Kidney (tissue), 14 donors: ENCODE results near the gene DMRTB1. TPM values are rescaled to one million over a fixed set of nuclear protein-coding genes. Genes with fewer than 3 reads are reported as not detected.
A peak's percentile ranks its signal among the peaks of the same experiment; 100 is the strongest.

Experiments
- DNase-seq, 5 donors: peaks; one replicate each; pipeline ENCODE4 v3.0.0-alpha.2; 2013 to 2020
- FAIRE-seq: peaks from 2 replicates; lab custom pipeline; 2012; peaks lifted over from hg19 to GRCh38; lab: Jason Lieb, UNC
- H3K27ac ChIP-seq, 2 donors: one replicate each; pipeline ENCODE4 v1.7.0; 2013; ENCODE audit warnings: low read depth in 2 of 2, low read length in 2 of 2, inconsistent platforms in 1 of 2
- H3K27me3 ChIP-seq: one replicate; pipeline ENCODE4 v1.7.1; 2013; ENCODE audit warnings: low read length, inconsistent platforms; ENCODE audit not compliant: control insufficient read depth, insufficient read depth
- H3K36me3 ChIP-seq, 3 donors: one replicate each; pipeline versions ENCODE4 v1.7.0 to v1.7.1; 2013; ENCODE audit warnings: low read length in 3 of 3, control low read depth in 1 of 3, inconsistent platforms in 1 of 3; ENCODE audit not compliant: insufficient read depth in 3 of 3, control insufficient read depth in 2 of 3
- H3K4me1 ChIP-seq, 3 donors: one replicate each; pipeline versions ENCODE4 v1.7.0 to v1.7.1; 2013; ENCODE audit warnings: low read length in 3 of 3, inconsistent platforms in 1 of 3, low read depth in 1 of 3; ENCODE audit not compliant: control insufficient read depth in 2 of 3, insufficient read depth in 2 of 3
- H3K4me3 ChIP-seq, 3 donors: one replicate each; pipeline versions ENCODE4 v1.7.0 to v1.8.1; 2013; ENCODE audit warnings: low read length in 3 of 3, control low read depth in 1 of 3, inconsistent platforms in 1 of 3
- H3K9ac ChIP-seq, 3 donors: one replicate each; pipeline versions ENCODE4 v1.7.0 to v1.7.1; 2013; ENCODE audit warnings: low read length in 3 of 3, control low read depth in 1 of 3, inconsistent platforms in 1 of 3
- H3K9me3 ChIP-seq, 3 donors: one replicate each; pipeline versions ENCODE4 v1.7.0 to v1.7.1; 2013; ENCODE audit warnings: low read length in 3 of 3, control low read depth in 1 of 3, inconsistent platforms in 1 of 3; ENCODE audit not compliant: control insufficient read depth in 2 of 3, insufficient read depth in 1 of 3
- CTCF ChIP-seq: IDR thresholded peaks from 3 replicates; pipeline ENCODE4 v1.5.1; 2012; ENCODE audit warnings: mild to moderate bottlenecking, moderate library complexity, borderline replicate concordance; ENCODE audit not compliant: insufficient read depth; ENCODE audit errors: extremely low read depth
- intact Hi-C: fragments of 100-400 bp; cut with DNase I; formaldehyde crosslinking; loops from one replicate; pipeline ENCODE4 v1.11.1; 2022
- polyA plus RNA-seq: library from polyadenylated mRNA; stranded (reverse); fragments of 350-450 nt; fragmentation: Illumina TruSeq; extraction: RNeasy Lipid Tissue Mini Kit (QIAGEN cat#74804); gene quantifications from one replicate; pipeline ENCODE4 v1.2.3, GENCODE V29; 2014; ENCODE audit warnings: low read depth, low replicate concordance; ENCODE audit not compliant: insufficient read depth
- total RNA-seq: library from RNA; stranded (reverse); fragmentation: NEBNext Ultra II Directional; extraction: Animal tissue kit (Norgen Biotek cat#: 25700); gene quantifications from one replicate; pipeline ENCODE4 v1.2.1, GENCODE V29; 2021
- donor health status: control.
- donor health status: control.
- donor health status: control.
- donor health status: control.
- donor health status: control.
- donor health status: DM: yes; HTN: yes; CAD: no.
- donor health status: Normal renal cell carcinoma (clear cell type).

Gene DMRTB1
- total and polyA plus RNA-seq, 2 donors from 2014 or later, result not detected

- Histone ChIP-seq H3K36me3 (no peaks in the 10 kb centered on the region), H3K9me3 (no peaks in the 10 kb centered on the region), H3K4me3 (no peak overlapping the region), H3K27ac (no peak overlapping the region), H3K27me3 (no peaks in the 10 kb centered on the region), H3K4me1 (peaks cover 0 to 3% (median 0%) of the 10 kb centered on the region in 3 donors), H3K9ac (no peak overlapping the region)
- no peak for TF ChIP-seq CTCF
- DNase-seq (no peak), FAIRE-seq (no peak)
- intact Hi-C loops, result no loop called here
Measured at GRCh38 chr1:53467391-53467790, 8.2 kb downstream of the DMRTB1 start.

GRCh38 chr1:53468374-53468773 is 9.2 kb downstream of the DMRTB1 start:
- no peak overlapping the region for H3K27ac ChIP-seq
- no peak overlapping the region for H3K4me3 ChIP-seq
- FAIRE-seq, result no peak
- H3K4me1 ChIP-seq, result peaks cover 0 to 3% (median 0%) of the 10 kb centered on the region in 3 donors
- no peak for TF ChIP-seq CTCF
- H3K36me3 ChIP-seq, result no peaks in the 10 kb centered on the region
- H3K9ac ChIP-seq, result no peak overlapping the region
- no peaks in the 10 kb centered on the region for H3K27me3 ChIP-seq
- DNase-seq, result no peak
- intact Hi-C loops, result no loop called here
- H3K9me3 ChIP-seq, result no peaks in the 10 kb centered on the region

GRCh38 chr1:53469373-53469772 is 10.2 kb downstream of the DMRTB1 start:
- intact Hi-C loops, result no loop called here
- no peaks in the 10 kb centered on the region for H3K9me3 ChIP-seq
- FAIRE-seq, result no peak
- TF ChIP-seq CTCF, result no peak
- no peaks in the 10 kb centered on the region for H3K27me3 ChIP-seq
- H3K36me3 ChIP-seq, result no peaks in the 10 kb centered on the region
- H3K4me1 ChIP-seq, result peaks cover 0 to 3% (median 0%) of the 10 kb centered on the region in 3 donors
- H3K9ac ChIP-seq, result no peak overlapping the region
- H3K27ac ChIP-seq, result no peak overlapping the region
- no peak overlapping the region for H3K4me3 ChIP-seq
- DNase-seq, result no peak

- FAIRE-seq (no peak), DNase-seq (peak; percentile 90 to 94 (median 91))
- Histone ChIP-seq H3K9me3 (no peaks in the 10 kb centered on the region), H3K4me3 (no peak overlapping the region), H3K4me1 (peaks cover 0 to 3% (median 0%) of the 10 kb centered on the region in 3 donors), H3K36me3 (no peaks in the 10 kb centered on the region), H3K27me3 (no peaks in the 10 kb centered on the region), H3K27ac (no peak overlapping the region), H3K9ac (no peak overlapping the region)
- intact Hi-C loops, result no loop called here
- peak; percentile 49 for TF ChIP-seq CTCF
Measured at GRCh38 chr1:53470155-53470554, 11.0 kb downstream of the DMRTB1 start.
